Measurements from ENCODE around the gene RPS6KB1. TPM values are rescaled to one million over a fixed set of nuclear protein-coding genes. Genes with fewer than 3 reads are reported as not detected.
"Not testable (repeated sequence)": the region's sequence is repeated elsewhere in the genome, so short reads cannot be mapped to it uniquely, and the experiment has no call there.

Gene RPS6KB1
- 65.9 and 70.1 TPM in 2 replicates for total RNA-seq

DNA sequence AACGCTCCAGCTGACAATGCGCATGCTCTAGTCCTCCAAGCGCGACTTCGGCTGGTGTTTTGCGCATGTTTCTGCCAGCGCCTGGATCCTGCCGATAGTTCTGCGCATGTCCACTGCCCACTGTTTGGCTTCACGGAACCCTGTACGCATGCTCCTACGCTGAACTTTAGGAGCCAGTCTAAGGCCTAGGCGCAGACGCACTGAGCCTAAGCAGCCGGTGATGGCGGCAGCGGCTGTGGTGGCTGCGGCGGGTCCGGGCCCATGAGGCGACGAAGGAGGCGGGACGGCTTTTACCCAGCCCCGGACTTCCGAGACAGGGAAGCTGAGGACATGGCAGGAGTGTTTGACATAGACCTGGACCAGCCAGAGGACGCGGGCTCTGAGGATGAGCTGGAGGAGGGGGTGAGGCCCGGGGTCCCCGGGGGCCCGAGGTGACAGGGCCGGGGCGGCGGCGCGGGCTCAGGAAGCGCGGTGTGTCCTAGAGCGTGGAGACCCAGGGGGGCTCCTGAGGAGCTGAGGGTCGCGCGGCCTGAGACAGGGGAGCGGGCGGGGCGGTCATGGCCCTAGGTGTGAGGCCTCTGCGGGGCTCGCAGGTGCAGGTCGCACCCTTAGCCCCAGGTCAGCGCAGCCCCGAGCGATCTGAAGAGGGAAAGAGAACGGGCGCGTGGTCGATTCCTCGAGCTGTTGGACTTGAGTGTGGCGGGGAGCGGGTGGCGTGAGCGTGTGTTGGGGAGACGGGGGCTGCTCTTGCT, at the start of gene RPS6KB1, which contains the start of gene TUBD1:
Gene RPS6KB1, plus strand, starts transcription at position 198 of the 752 bp plus-strand sequence. Its CDS starts 64 bp downstream, at position 262.
Gene TUBD1, minus strand, starts transcription at position 20 of the 752 bp plus-strand sequence. CDS start 1,941 bp downstream, outside the sequence.
- DNase-seq (ENCODE audit: low spot score), result peak; percentile 98
- no peaks in the 10 kb centered on the region for H3K27me3 Mint-ChIP-seq (ENCODE audit: low read depth)
- intact Hi-C loops (cut with micrococcal nuclease), result loop anchor here (2.0 to 5.0 kb wide), 5 partner anchors 66 to 634 kb away; partner anchors contain the start of genes APPBP2, CLTC, RNFT1 and USP32
- peak within 1 kb of the TSS; percentile 97 for H3K4me3 Mint-ChIP-seq (ENCODE audit: low read depth)
- peaks cover 38% of the 10 kb centered on the region for H3K36me3 Mint-ChIP-seq (ENCODE audit: low read depth)
- peak within 1 kb of the TSS; percentile 97 for H3K27ac Mint-ChIP-seq
- H3K4me1 Mint-ChIP-seq (ENCODE audit: low read depth), result peaks cover 29% of the 10 kb centered on the region
- no peaks in the 10 kb centered on the region for H3K9me3 Mint-ChIP-seq

DNA sequence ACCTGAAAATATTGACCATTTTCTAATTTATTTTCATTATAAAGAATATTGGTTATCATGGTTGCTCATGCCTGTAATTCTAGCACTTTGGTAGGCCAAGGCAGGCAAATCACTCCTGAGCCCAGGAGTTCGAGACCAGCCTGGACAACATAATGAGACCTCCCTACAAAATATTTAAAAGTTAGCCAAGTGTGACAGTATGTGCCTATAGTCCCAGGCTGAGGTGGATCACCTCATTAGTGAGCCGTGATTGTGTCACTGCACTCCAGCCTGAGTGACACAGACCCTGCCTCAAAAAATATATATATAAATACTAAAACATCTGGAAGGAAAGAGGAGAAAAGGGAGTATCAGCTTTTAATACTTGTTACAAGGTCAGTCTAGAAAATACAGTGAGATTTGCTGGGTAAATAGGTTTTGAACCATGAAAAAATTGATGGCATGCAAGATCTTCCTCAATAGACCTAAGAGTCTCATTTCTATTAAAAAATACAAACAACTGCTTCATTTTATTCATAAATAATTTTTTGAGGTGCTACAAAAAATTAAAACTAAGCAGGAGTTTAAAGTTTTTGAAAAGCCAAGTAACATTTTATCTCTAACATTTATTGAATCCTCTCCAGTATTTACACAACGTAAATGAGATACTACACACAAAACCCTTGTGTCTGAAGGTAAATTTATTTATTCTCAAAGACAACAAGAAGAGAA, 47.9 kb upstream of the RPS6KB1 start:
- peaks cover 34% of the 10 kb centered on the region for H3K36me3 Mint-ChIP-seq (ENCODE audit: low read depth)
- H3K27me3 Mint-ChIP-seq (ENCODE audit: low read depth), result peaks cover 2% of the 10 kb centered on the region
- H3K27ac Mint-ChIP-seq, result peak overlapping the region; percentile 86
- peaks cover 51% of the 10 kb centered on the region for H3K4me1 Mint-ChIP-seq (ENCODE audit: low read depth)
- DNase-seq (ENCODE audit: low spot score), result no peak
- intact Hi-C loops (cut with micrococcal nuclease), result loop anchor here (5.0 kb wide), 1 partner anchor 138 kb away; the partner anchor contains the start of genes PTRH2 and VMP1
- peak overlapping the region; percentile 30 for H3K4me3 Mint-ChIP-seq (ENCODE audit: low read depth)
- no peaks in the 10 kb centered on the region for H3K9me3 Mint-ChIP-seq

DNA sequence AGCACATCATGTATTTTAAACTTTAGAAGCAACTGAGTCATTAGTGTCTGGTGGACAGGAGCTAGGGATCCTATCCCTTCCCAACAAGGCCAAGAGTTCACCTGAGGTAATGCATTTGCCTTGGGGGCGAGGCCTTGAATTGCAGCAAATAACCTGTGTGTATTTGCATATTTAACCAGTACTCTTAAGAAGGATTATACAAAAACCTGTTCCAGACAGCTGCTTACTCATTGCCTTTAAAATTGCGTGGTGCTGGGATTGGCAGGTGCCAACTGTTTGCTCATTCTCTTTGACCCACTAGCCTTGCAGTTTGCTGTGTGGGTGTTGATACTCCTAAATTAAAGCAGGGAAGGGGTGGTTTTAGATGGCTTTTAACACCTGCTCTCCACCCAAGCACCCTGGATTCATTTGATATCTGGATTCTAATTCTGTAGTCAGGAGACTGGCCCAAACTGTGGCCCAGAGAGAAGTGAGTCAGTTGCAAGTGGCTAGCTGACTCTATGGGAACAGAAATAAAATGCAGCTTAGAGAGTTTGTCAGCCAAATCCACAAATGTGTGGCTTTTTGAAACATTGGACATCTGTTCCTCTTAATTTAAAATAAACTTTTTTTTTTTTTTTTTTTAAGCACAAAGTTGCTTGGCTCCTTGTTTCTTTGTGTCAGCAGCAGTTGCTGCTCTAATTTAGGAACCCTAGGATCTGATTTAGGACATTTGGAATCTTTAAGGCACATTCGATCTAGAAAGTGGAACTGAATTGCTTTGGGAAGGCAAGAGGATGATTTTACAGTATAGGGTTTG, 47.1 kb upstream of the RPS6KB1 start:
- intact Hi-C loops (cut with micrococcal nuclease), result loop anchor here (5.0 kb wide), 1 partner anchor 138 kb away; the partner anchor contains the start of genes PTRH2 and VMP1
- H3K4me1 Mint-ChIP-seq (ENCODE audit: low read depth), result peaks cover 51% of the 10 kb centered on the region
- H3K27me3 Mint-ChIP-seq (ENCODE audit: low read depth), result peaks cover 2% of the 10 kb centered on the region

DNA sequence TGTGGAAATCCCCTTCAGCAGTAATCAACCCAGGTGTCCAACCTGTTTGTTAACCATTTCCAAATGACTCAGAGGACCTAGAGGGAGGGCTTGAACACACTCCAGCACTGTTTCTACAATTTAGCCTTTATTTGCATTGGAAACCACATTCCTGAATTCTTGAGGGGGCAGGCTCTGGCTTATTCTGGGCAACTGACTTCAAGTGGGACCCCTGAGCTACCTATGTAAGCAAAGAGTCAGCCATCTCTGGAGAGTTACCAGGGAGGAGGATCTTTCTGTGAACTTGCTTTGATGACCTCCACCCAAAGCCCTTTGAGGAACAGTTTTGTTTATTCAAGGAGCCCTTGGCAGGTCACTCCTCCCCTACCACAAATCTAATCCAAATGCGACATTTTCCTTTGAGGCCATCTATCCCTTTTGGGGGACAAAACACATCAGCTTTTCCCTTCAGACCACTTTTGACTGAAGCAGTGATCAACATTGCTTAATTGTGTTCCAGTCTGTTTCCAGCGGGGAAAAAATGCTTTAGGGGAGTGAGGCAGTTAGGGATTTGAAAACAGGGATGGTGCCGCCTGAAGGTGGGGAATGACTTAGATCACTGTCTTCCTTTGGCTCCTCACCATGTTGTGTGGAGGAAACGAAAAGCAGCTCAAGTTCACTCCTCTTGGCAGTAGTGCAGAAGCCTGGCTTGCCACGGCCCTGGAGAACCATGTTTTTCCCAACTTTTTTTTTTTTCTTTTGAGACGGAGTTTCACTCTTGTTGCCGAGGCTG, 46.3 kb upstream of the RPS6KB1 start:
- H3K36me3 Mint-ChIP-seq (ENCODE audit: low read depth), result peaks cover 19% of the 10 kb centered on the region
- DNase-seq (ENCODE audit: low spot score), result no peak
- intact Hi-C loops (cut with micrococcal nuclease), result loop anchor here (5.0 kb wide), 1 partner anchor 139 kb away; the partner anchor contains the start of genes PTRH2 and VMP1
- H3K4me1 Mint-ChIP-seq (ENCODE audit: low read depth), result peaks cover 48% of the 10 kb centered on the region
- no peaks in the 10 kb centered on the region for H3K27me3 Mint-ChIP-seq (ENCODE audit: low read depth)
- peak overlapping the region; percentile 35 for H3K4me3 Mint-ChIP-seq (ENCODE audit: low read depth)
- no peaks in the 10 kb centered on the region for H3K9me3 Mint-ChIP-seq
- peak overlapping the region; percentile 69 for H3K27ac Mint-ChIP-seq

More for the DNA sequence above, 47.1 kb upstream of the RPS6KB1 start:
- H3K9me3 Mint-ChIP-seq, result no peaks in the 10 kb centered on the region
- peak overlapping the region; percentile 86 for H3K27ac Mint-ChIP-seq
- peaks cover 27% of the 10 kb centered on the region for H3K36me3 Mint-ChIP-seq (ENCODE audit: low read depth)
- DNase-seq (ENCODE audit: low spot score), result no peak
- peak overlapping the region; percentile 35 for H3K4me3 Mint-ChIP-seq (ENCODE audit: low read depth)

DNA sequence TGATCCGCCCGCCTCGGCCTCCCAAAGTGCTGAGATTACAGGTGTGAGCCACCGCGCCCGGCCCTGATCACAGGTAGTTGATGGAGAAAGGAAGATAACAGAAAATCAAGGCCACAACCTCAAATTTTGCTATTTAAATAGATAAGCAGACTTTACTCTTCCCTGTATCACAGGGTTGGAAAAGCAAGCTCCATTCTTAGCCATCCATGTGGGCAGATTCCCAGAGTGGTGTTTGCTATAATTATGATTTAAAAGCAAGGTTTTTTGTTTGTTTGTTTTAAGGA, 44.6 kb upstream of the RPS6KB1 start:
- H3K4me3 Mint-ChIP-seq (ENCODE audit: low read depth), result no peak overlapping the region
- peaks cover 49% of the 10 kb centered on the region for H3K4me1 Mint-ChIP-seq (ENCODE audit: low read depth)
- intact Hi-C loops (cut with micrococcal nuclease), result loop anchor here (5.0 kb wide), 1 partner anchor 141 kb away; the partner anchor contains the start of genes PTRH2 and VMP1
- no peaks in the 10 kb centered on the region for H3K27me3 Mint-ChIP-seq (ENCODE audit: low read depth)
- no peak overlapping the region for H3K27ac Mint-ChIP-seq
- peaks cover 4% of the 10 kb centered on the region for H3K36me3 Mint-ChIP-seq (ENCODE audit: low read depth)
- DNase-seq (ENCODE audit: low spot score), result no peak
- H3K9me3 Mint-ChIP-seq, result no peaks in the 10 kb centered on the region

DNA sequence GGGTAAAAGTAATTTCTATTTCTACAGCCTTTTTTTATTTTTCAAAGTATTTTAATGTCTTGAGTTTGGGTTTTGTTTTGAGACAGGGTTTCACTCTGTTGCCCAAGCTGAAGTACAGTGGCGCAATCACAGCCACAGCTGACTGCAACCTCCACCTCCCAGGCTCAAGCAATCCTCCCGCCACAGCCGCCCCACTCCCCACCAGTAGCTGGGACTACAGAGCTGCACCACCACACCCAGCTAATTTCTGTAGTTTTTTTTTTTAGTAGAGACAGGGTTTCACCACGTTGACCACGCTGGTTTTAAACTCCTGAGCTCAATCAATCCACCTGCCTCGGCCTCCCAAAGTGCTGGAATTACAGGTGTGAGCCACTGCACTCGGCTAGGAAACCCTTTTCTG, 44.1 kb upstream of the RPS6KB1 start:
- Mint-ChIP-seq H3K4me3 (ENCODE audit: low read depth) (peak overlapping the region; percentile 0), H3K4me1 (ENCODE audit: low read depth) (peaks cover 51% of the 10 kb centered on the region), H3K27me3 (ENCODE audit: low read depth) (no peaks in the 10 kb centered on the region), H3K27ac (peak overlapping the region; percentile 30), H3K36me3 (ENCODE audit: low read depth) (peaks cover 3% of the 10 kb centered on the region), H3K9me3 (no peaks in the 10 kb centered on the region)
- no peak for DNase-seq (ENCODE audit: low spot score)
- intact Hi-C loops (cut with micrococcal nuclease), result loop anchor here (5.0 kb wide), 1 partner anchor 141 kb away; the partner anchor contains the start of genes PTRH2 and VMP1

DNA sequence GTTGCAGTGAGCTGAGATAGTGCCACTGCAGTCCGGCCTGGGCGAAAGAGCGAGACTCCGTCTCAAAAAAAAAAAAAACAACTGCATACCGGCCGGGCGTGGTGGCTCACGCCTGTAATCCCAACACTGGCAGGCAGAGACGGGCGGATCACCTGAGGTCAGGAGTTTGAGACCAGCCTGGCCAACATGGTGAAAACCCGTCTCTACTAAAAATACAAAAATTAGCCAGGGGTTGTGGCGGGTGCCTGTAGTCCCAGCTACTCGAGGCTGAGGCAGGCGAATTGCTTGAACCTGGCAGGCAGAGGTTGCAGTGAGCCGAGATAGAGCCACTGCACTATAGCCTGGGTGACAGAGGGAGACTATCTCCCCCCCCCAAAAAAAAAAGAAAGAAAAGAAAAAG, 42.6 kb upstream of the RPS6KB1 start:
- H3K36me3 Mint-ChIP-seq (ENCODE audit: low read depth); H3K27ac Mint-ChIP-seq; H3K9me3 Mint-ChIP-seq; H3K27me3 Mint-ChIP-seq (ENCODE audit: low read depth); DNase-seq (ENCODE audit: low spot score); intact Hi-C loops (cut with micrococcal nuclease); H3K4me3 Mint-ChIP-seq (ENCODE audit: low read depth): not testable (repeated sequence)
- H3K4me1 Mint-ChIP-seq (ENCODE audit: low read depth), result peaks cover 48% of the 10 kb centered on the region

DNA sequence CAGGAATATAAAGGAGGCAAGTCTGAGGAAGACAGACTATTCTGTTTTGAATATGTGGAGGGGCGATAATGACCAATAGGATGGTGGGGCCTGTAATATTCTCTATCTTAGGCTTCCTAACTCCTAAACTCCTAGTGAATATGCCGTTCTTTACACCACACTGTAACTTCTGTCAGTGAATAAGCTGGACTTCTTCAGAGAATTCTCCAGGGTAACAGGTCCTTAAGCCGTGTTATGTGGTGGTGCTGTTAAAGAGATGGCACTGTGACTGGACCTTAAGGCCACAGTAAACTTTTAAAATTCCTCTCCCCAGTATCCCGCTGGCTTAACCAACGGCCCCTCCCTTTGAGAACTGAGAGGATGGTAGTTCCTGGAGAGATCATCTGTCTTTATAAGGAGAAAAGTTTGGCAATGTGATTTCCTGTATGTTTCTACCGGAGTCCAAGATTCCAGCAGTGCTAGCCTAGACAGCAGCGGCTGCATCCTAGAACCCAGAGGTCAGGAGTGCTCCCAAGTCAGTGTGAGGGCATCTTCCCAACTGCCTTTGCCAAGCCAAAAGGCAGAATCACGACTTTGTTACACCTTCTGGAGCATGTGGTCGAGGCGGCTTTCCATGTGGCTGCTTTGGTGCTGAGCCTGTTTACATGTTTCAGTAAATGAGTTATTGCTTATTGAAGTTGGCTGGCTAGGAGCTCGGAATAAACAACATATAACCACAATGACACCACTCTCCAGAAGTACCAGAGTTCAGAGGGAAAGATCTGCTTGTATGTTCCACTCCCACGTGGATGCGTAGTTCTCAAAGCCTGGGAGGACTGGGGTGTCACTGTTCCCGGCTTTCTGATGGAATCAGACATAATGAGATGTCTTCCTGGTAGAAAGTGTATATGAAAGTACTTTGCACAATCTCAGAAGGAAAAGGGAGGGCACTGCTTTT, 41.2 kb upstream of the RPS6KB1 start:
- intact Hi-C loops (cut with micrococcal nuclease), result no loop called here
- H3K27me3 Mint-ChIP-seq (ENCODE audit: low read depth), result no peaks in the 10 kb centered on the region
- peaks cover 3% of the 10 kb centered on the region for H3K36me3 Mint-ChIP-seq (ENCODE audit: low read depth)
- DNase-seq (ENCODE audit: low spot score), result no peak
- no peak overlapping the region for H3K27ac Mint-ChIP-seq
- no peak overlapping the region for H3K4me3 Mint-ChIP-seq (ENCODE audit: low read depth)
- no peaks in the 10 kb centered on the region for H3K9me3 Mint-ChIP-seq
- H3K4me1 Mint-ChIP-seq (ENCODE audit: low read depth), result peaks cover 39% of the 10 kb centered on the region

DNA sequence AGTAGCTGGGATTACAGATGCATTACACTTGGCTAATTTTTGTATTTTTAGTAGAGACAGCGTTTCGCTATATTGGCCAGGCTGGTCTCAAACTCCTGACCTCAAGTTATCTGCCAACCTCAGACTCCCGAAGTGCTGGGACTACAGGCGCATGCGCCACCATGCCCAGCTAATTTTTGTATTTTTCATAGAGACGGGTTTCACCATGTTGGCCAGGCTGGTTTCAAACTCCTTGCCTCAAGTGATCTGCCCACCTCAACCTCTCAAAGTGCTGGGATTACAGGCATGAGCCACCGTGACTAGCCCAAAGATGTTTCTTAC, 40.1 kb upstream of the RPS6KB1 start:
- H3K4me1 Mint-ChIP-seq (ENCODE audit: low read depth), result peaks cover 39% of the 10 kb centered on the region
- H3K4me3 Mint-ChIP-seq (ENCODE audit: low read depth); H3K9me3 Mint-ChIP-seq; DNase-seq (ENCODE audit: low spot score); H3K27ac Mint-ChIP-seq; intact Hi-C loops (cut with micrococcal nuclease); H3K36me3 Mint-ChIP-seq (ENCODE audit: low read depth); H3K27me3 Mint-ChIP-seq (ENCODE audit: low read depth): not testable (repeated sequence)

DNA sequence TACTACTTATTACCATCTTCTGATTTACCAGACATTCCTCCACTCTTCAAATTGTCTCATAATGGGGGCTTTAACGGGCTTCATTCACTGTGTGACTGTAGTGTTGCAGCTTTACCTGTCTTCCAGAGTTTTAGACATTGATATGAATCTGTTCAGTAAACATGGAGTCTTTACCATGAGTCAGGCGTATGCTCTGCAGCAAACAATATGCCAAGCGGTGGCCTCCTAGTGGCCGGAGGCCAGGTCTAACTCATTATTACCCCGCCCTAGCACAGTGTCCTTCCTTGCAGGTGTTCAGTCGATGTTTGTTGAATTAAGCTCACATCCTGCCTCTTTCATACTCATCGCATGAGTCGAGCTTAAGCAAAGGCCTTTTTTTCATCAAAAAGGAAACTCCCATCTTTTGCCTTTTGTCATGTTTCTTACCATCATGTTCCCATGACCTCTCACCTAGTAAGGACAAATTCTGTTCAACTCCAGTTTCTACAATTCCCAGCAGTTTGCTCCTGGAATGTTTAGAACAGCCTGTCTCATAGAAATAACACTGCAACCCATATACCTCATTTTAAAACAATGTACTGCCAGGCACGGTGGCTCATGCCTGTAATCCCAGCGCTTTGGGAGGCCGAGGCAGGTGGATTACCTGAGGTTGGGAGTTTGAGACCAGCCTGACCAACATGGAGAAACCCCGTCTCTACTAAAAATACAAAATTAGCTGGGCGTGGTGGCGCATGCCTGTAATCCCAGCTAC, 39.6 kb upstream of the RPS6KB1 start:
- DNase-seq (ENCODE audit: low spot score), result peak; percentile 48
- intact Hi-C loops (cut with micrococcal nuclease), result no loop called here
- Mint-ChIP-seq H3K9me3 (no peaks in the 10 kb centered on the region), H3K36me3 (ENCODE audit: low read depth) (peaks cover 3% of the 10 kb centered on the region), H3K27ac (peak overlapping the region; percentile 52), H3K27me3 (ENCODE audit: low read depth) (no peaks in the 10 kb centered on the region), H3K4me1 (ENCODE audit: low read depth) (peaks cover 35% of the 10 kb centered on the region), H3K4me3 (ENCODE audit: low read depth) (no peak overlapping the region)

Data from activated T-helper 2 cell treated with anti-CD3 and anti-CD28 coated beads, Interferon-gamma antibody, Interleukin-2, Interleukin-4, amounts not matched to agents 10 μg/mL and 5 μg/mL and 100 μg/mL, durations not matched to agents 14 hours and 24 hours and 36 hours (primary cell).